HepG2 (cell line): Measurements from ENCODE around the gene CCDC177. TPM values are rescaled to one million over a fixed set of nuclear protein-coding genes. Genes with fewer than 3 reads are reported as not detected.

Source experiments
- ATAC-seq: fragments of 200-7000 bp; cut with Tn5 transposase; 3 replicates; pipeline ENCODE4 v1.9.1; 2020; ENCODE audit warnings: mild to moderate bottlenecking, moderate library complexity
- BruUV-seq: library from RNA; stranded (reverse); fragments of 400-500 nt; replicated peaks from 2 replicates; lab custom pipeline; 2021; lab: Mats Ljungman, UMichigan
- CTCF ChIA-PET: fragments of 300-600 bp; formaldehyde crosslinking; extraction: SDS; loops from one replicate; lab custom pipeline; 2021; ENCODE audit warnings: low total read pairs, inconsistent platforms, low intra/inter-chr PET ratio; lab: Yijun Ruan, JAX
- POLR2A ChIA-PET: fragments of 350-600 bp; sonication (Branson Sonifier 250); formaldehyde crosslinking; loops from one replicate; lab custom pipeline; 2020; ENCODE audit warnings: antibody characterized with exemption, inconsistent platforms; lab: Yijun Ruan, JAX
- DNase-seq: peaks from one replicate; pipeline ENCODE4 v3.0.0-alpha.2; 2015; ENCODE audit warnings: low spot score
- FAIRE-seq: peaks from 3 replicates; lab custom pipeline; 2011; peaks lifted over from hg19 to GRCh38; lab: Jason Lieb, UNC
- H2AFZ ChIP-seq: one replicate; pipeline ENCODE4 v1.6.1; 2011; ENCODE audit warnings: low read length, inconsistent platforms
- H3K27ac ChIP-seq: fragments of 300-600 bp; 3 replicates; pipeline ENCODE4 v1.8.0; 2011; ENCODE audit warnings: mixed run types, mild to moderate bottlenecking, mixed read lengths, low read length, inconsistent platforms; ENCODE audit not compliant: insufficient read depth; ENCODE audit errors: extremely low read length
- H3K27me3 ChIP-seq, 2 experiments: fragments of 200-600 bp in 1 of 2; 2 replicates in 1 of 2; 3 replicates in 1 of 2; pipeline versions ENCODE4 v1.6.0 to v1.8.0; 2011; ENCODE audit warnings: low read length in 2 of 2, mild to moderate bottlenecking in 2 of 2, moderate library complexity in 2 of 2, inconsistent platforms in 1 of 2; ENCODE audit not compliant: insufficient read depth in 2 of 2, control insufficient read depth in 1 of 2
- H3K36me3 ChIP-seq, 2 experiments: fragments of 200-600 bp in 1 of 2; replicated peaks in 1 of 2; 2 replicates in 1 of 2; 3 replicates in 1 of 2; pipeline versions ENCODE4 v1.5.1 to v1.8.0; 2011; ENCODE audit warnings: low read length in 2 of 2, inconsistent platforms in 1 of 2; ENCODE audit not compliant: insufficient read depth in 2 of 2, control insufficient read depth in 1 of 2
- H3K4me1 ChIP-seq: 2 replicates; pipeline ENCODE4 v1.5.1; 2012; ENCODE audit warnings: low read length, inconsistent platforms; ENCODE audit not compliant: insufficient read depth
- H3K4me2 ChIP-seq: 2 replicates; pipeline ENCODE4 v1.6.0; 2011; ENCODE audit warnings: low read depth, low read length, inconsistent platforms
- H3K4me3 ChIP-seq, 3 experiments: fragments of 200-600 bp in 1 of 3; sonication (generic), shearing (Covaris generic) in 1 of 3; replicated peaks in 1 of 3; 2 replicates each; pipeline ENCODE4 v1.5.1; 2011 to 2016; ENCODE audit warnings: low read length in 3 of 3, inconsistent platforms in 2 of 3, low read depth in 2 of 3, mild to moderate bottlenecking in 2 of 3, control low read depth in 1 of 3, mixed read lengths in 1 of 3; ENCODE audit not compliant: insufficient read depth in 1 of 3
- H3K79me2 ChIP-seq: one replicate; pipeline ENCODE4 v1.6.1; 2011; ENCODE audit warnings: low read length, inconsistent platforms; ENCODE audit not compliant: insufficient read depth
- H3K9ac ChIP-seq: 2 replicates; pipeline ENCODE4 v1.6.0; 2011; ENCODE audit warnings: mild to moderate bottlenecking, low read depth, low read length, inconsistent platforms; ENCODE audit not compliant: insufficient read depth
- H3K9me3 ChIP-seq: 2 replicates; pipeline ENCODE4 v1.5.1; 2012; ENCODE audit warnings: mild to moderate bottlenecking, low read length
- H4K20me1 ChIP-seq: 2 replicates; pipeline ENCODE4 v1.6.0; 2011; ENCODE audit warnings: inconsistent platforms, mild to moderate bottlenecking, low read length, moderate library complexity; ENCODE audit not compliant: insufficient read depth
- ARHGAP35 ChIP-seq: sonication (generic); formaldehyde crosslinking; IDR thresholded peaks from 2 replicates; pipeline ENCODE4 v1.9.0; 2022; ENCODE audit warnings: mild to moderate bottlenecking, inconsistent platforms, moderate library complexity, missing genetic modification reagents, borderline replicate concordance
- BHLHE40 ChIP-seq: IDR thresholded peaks from 2 replicates; pipeline ENCODE4 v1.6.1; 2011; ENCODE audit warnings: low read length, improper control_type of control experiment
- CHCHD3 ChIP-seq: sonication (generic); formaldehyde crosslinking; IDR thresholded peaks from 2 replicates; pipeline ENCODE4 v1.8.0; 2022; ENCODE audit warnings: mild to moderate bottlenecking, missing genetic modification reagents, moderate library complexity
- EZH2 ChIP-seq: conservative IDR thresholded peaks from 2 replicates; pipeline ENCODE4 v1.6.1; 2012; ENCODE audit warnings: mild to moderate bottlenecking, low read depth, low read length, moderate library complexity
- HDAC6 ChIP-seq: fragments of 200-600 bp; sonication (generic); IDR thresholded peaks from 2 replicates; pipeline ENCODE4 v1.7.0; 2017; ENCODE audit warnings: mild to moderate bottlenecking, antibody characterized with exemption, low read length, low read depth
- HES4 ChIP-seq: sonication (generic); formaldehyde crosslinking; IDR thresholded peaks from 2 replicates; pipeline ENCODE4 v1.9.0; 2021; ENCODE audit warnings: mild to moderate bottlenecking, missing genetic modification reagents, borderline replicate concordance
- HOXA5 ChIP-seq: sonication (generic); formaldehyde crosslinking; IDR thresholded peaks from 2 replicates; pipeline ENCODE4 v1.4.0; 2020; ENCODE audit warnings: missing genetic modification reagents
- MXD1 ChIP-seq: sonication (generic); formaldehyde crosslinking; IDR thresholded peaks from 2 replicates; pipeline ENCODE4 v1.4.0; 2020; ENCODE audit warnings: mild to moderate bottlenecking, missing genetic modification reagents
- MZF1 ChIP-seq: sonication (generic); formaldehyde crosslinking; IDR thresholded peaks from 2 replicates; pipeline ENCODE4 v1.8.1; 2023; ENCODE audit warnings: mild to moderate bottlenecking, missing genetic modification reagents, borderline replicate concordance
- NPAS2 ChIP-seq: sonication (generic); formaldehyde crosslinking; IDR thresholded peaks from 2 replicates; pipeline ENCODE4 v1.8.0; 2022; ENCODE audit warnings: mild to moderate bottlenecking, missing genetic modification reagents, borderline replicate concordance
- RXRA ChIP-seq: sonication (generic); formaldehyde crosslinking; IDR thresholded peaks from 2 replicates; pipeline ENCODE4 v1.5.1; 2020; ENCODE audit warnings: missing genetic modification reagents
- SALL1 ChIP-seq: sonication (generic); formaldehyde crosslinking; IDR thresholded peaks from 2 replicates; pipeline ENCODE4 v1.8.0; 2022; ENCODE audit warnings: mild to moderate bottlenecking, missing genetic modification reagents
- SOX5 ChIP-seq: IDR thresholded peaks from 2 replicates; pipeline ENCODE4 v1.6.1; 2016; ENCODE audit warnings: borderline replicate concordance
- ZMYM4 ChIP-seq: sonication (generic); formaldehyde crosslinking; IDR thresholded peaks from 2 replicates; pipeline ENCODE4 v1.8.1; 2023; ENCODE audit warnings: mild to moderate bottlenecking, missing genetic modification reagents
- ZNF205 ChIP-seq: IDR thresholded peaks from 2 replicates; pipeline ENCODE4 v1.6.1; 2018; ENCODE audit warnings: missing biosample characterization, missing genetic modification reagents
- ZNF354B ChIP-seq: sonication (generic); formaldehyde crosslinking; IDR thresholded peaks from 2 replicates; pipeline ENCODE4 v1.8.0; 2022; ENCODE audit warnings: mild to moderate bottlenecking, missing genetic modification reagents
- ZNF512 ChIP-seq: sonication (generic); formaldehyde crosslinking; IDR thresholded peaks from 2 replicates; pipeline ENCODE4 v1.4.0; 2020; ENCODE audit warnings: mild to moderate bottlenecking, missing genetic modification reagents
- ZNF687 ChIP-seq: sonication (generic); formaldehyde crosslinking; IDR thresholded peaks from 2 replicates; pipeline ENCODE4 v1.5.1; 2020; ENCODE audit warnings: mild to moderate bottlenecking, missing genetic modification reagents, moderate library complexity
- ZNF766 ChIP-seq: sonication (generic); formaldehyde crosslinking; IDR thresholded peaks from 2 replicates; pipeline ENCODE4 v1.5.0; 2020; ENCODE audit warnings: missing genetic modification reagents, borderline replicate concordance
- WGBS: methylation state at CpG from one replicate; pipeline ENCODE4 v1.1.6; 2017; ENCODE audit warnings: low lambda C conversion rate; 5-methylcytosine and 5-hydroxymethylcytosine counted together
- in situ Hi-C: cut with HindIII; loops from 2 replicates; pipeline ENCODE4 v1.10.0; 2017; ENCODE audit warnings: low pct_unique_long_range_greater_than_20kb; ENCODE audit not compliant: extremely low pct_ligation_motif_present
- intact Hi-C: fragments of 100-400 bp; cut with micrococcal nuclease; formaldehyde crosslinking; loops from one replicate; pipeline ENCODE4 v1.10.0; 2022; ENCODE audit not compliant: unreplicated experiment
- polyA plus RNA-seq, 8 experiments: library from polyadenylated mRNA; depleted of rRNA in 3 of 8; stranded (reverse) in 7 of 8; unstranded in 1 of 8; fragments of >200 nt; fragmentation: Illumina TruSeq in 4 of 8; extraction: Trizol in 4 of 8; gene quantifications; 2 replicates each; pipeline versions ENCODE4 v1.2.1 to v1.2.3, GENCODE V29; 2011 to 2016; ENCODE audit warnings: low read depth in 4 of 8, missing spikeins in 1 of 8, mixed read lengths in 1 of 8; ENCODE audit not compliant: insufficient read depth in 1 of 8
- total RNA-seq, 5 experiments: library from RNA; depleted of rRNA; stranded (reverse); fragments of >200 nt; fragmentation: Illumina TruSeq; extraction: Trizol; gene quantifications; 2 replicates each; pipeline ENCODE4 v1.2.3, GENCODE V29; 2016; ENCODE audit warnings: low read depth in 1 of 5

The CCDC177 gene
- total and polyA plus RNA-seq, 2 of the 13 experiments (the other 11 are each of a cell fraction or from before 2014, with no cell fraction given) = not detected

- in situ Hi-C loops = loop anchor here (5.0 kb wide), 1 partner anchor 35 kb away; no protein-coding TSS in a partner anchor
- CTCF ChIA-PET = no interaction called here
- Histone ChIP-seq H3K36me3 (no peaks in the 10 kb centered on the region), H3K9me3 (no peaks in the 10 kb centered on the region), H3K27ac (no peak overlapping the region), H3K27me3 (peaks cover 2 to 65% of the 10 kb centered on the region in 2 experiments), H4K20me1 (no peaks in the 10 kb centered on the region), H3K4me2 (peak overlapping the region; percentile 60), H3K9ac (no peak overlapping the region), H3K4me1 (peaks cover 31% of the 10 kb centered on the region), H3K4me3 (peak overlapping the region in 2 of 3 experiments; percentile 22 to 58; a peak in 4 of 6 replicates), H3K79me2 (no peaks in the 10 kb centered on the region), H2AFZ (no peak overlapping the region)
- BruUV-seq = no TSS peak
- 57% methylated on average over 39 of the region's 112 CpGs for WGBS
- POLR2A ChIA-PET = no interaction called here
- intact Hi-C loops = no loop called here
- ATAC-seq = peak; percentile 60
- DNase-seq = peak; percentile 17
- FAIRE-seq = no peak
- TF ChIP-seq MXD1 (CRISPR knock-in tag) (peak; percentile 26; the same call in 1 of the 2 replicates), ZNF687 (peak; percentile 61), HOXA5 (CRISPR knock-in tag) (no peak), ZMYM4 (no peak), HES4 (CRISPR knock-in tag) (peak; percentile 49; the same call in 1 of the 2 replicates), BHLHE40 (no peak), CHCHD3 (0 out of 2 replicates have a peak, but pooled peaks have one; percentile 31), MZF1 (CRISPR knock-in tag) (no peak), HDAC6 (no peak), ZNF354B (CRISPR knock-in tag) (no peak), NPAS2 (CRISPR knock-in tag) (no peak), ZNF512 (CRISPR knock-in tag) (no peak), SOX5 (no peak), ZNF766 (CRISPR knock-in tag) (no peak; the same call in 1 of the 2 replicates), ZNF205 (CRISPR knock-in tag) (no peak), RXRA (CRISPR knock-in tag) (no peak), EZH2 (0 out of 2 replicates have a peak, but pooled peaks have one; percentile 27), ARHGAP35 (CRISPR knock-in tag) (no peak), SALL1 (no peak)
These were observed 2.4 kb downstream of the CCDC177 start for GRCh38 chr14:69572030-69572840.
